Breast epithelium (tissue), 4 donors: ENCODE measurements around the gene ATF5. TPM values are rescaled to one million over a fixed set of nuclear protein-coding genes. Genes with fewer than 3 reads are reported as not detected.

Experiments used
- DNase-seq, 2 donors: peaks; one replicate each; pipeline ENCODE4 v3.0.0-alpha.2; 2019; ENCODE audit warnings: low spot score in 2 of 2
- H3K27ac ChIP-seq, 2 donors: fragments of 200-600 bp; sonication (generic) in 1 of 2; one replicate each; pipeline ENCODE4 v1.5.1; 2016 to 2019; ENCODE audit warnings: mild to moderate bottlenecking in 1 of 2
- H3K27me3 ChIP-seq, 2 donors: fragments of 200-600 bp; sonication (generic) in 1 of 2; one replicate each; pipeline versions ENCODE4 v1.5.1 to v1.6.0; 2017 to 2019; ENCODE audit warnings: control low read depth in 1 of 2, mild to moderate bottlenecking in 1 of 2
- H3K36me3 ChIP-seq: fragments of 200-600 bp; one replicate; pipeline ENCODE4 v1.5.1; 2019
- H3K4me1 ChIP-seq, 2 donors: fragments of 200-600 bp; sonication (generic); one replicate each; pipeline ENCODE4 v1.5.1; 2016 to 2019; ENCODE audit warnings: control low read depth in 1 of 2
- H3K4me3 ChIP-seq, 3 donors: fragments of 200-600 bp; sonication (generic); 1 replicate in 2 of 3; 2 replicates in 1 of 3; pipeline ENCODE4 v1.5.1; 2016 to 2019; ENCODE audit warnings: mild to moderate bottlenecking in 3 of 3, moderate library complexity in 2 of 3
- H3K9me3 ChIP-seq, 2 donors: fragments of 200-600 bp; sonication (generic) in 1 of 2; one replicate each; pipeline ENCODE4 v1.5.1; 2016 to 2019; ENCODE audit warnings: control low read depth in 1 of 2
- CTCF ChIP-seq, 3 donors: fragments of 450-650 bp; IDR thresholded peaks; one replicate each; pipeline ENCODE4 v1.5.1; 2016 to 2017; ENCODE audit warnings: antibody characterized with exemption in 3 of 3, mild to moderate bottlenecking in 3 of 3, moderate library complexity in 3 of 3
- POLR2A ChIP-seq: fragments of 450-650 bp; IDR thresholded peaks from one replicate; pipeline ENCODE4 v1.6.1; 2016; ENCODE audit warnings: antibody characterized with exemption, mild to moderate bottlenecking, moderate library complexity
- POLR2AphosphoS5 ChIP-seq, 3 donors: sonication (generic); formaldehyde crosslinking; IDR thresholded peaks; one replicate each; pipeline ENCODE4 v1.6.1; 2017; ENCODE audit warnings: antibody characterized with exemption in 3 of 3
- intact Hi-C: fragments of 100-400 bp; cut with DNase I; formaldehyde crosslinking; loops from one replicate; pipeline ENCODE4 v1.15.1; 2023; ENCODE audit warnings: low total_unique reads
- total RNA-seq, 3 donors: library from RNA; depleted of rRNA; stranded (reverse); fragments of >200 nt; gene quantifications; one replicate each; pipeline ENCODE4 v1.1.0, GENCODE V29; 2016

Gene ATF5
- total RNA-seq, 3 donors from 2014 or later, result 5.9 to 20.0 (median 8.2) TPM

GRCh38 chr19:49908480-49909420, 20.3 kb upstream of the ATF5 start:
- H3K36me3 ChIP-seq, result peaks cover 9% of the 10 kb centered on the region
- H3K4me1 ChIP-seq, result no peaks in the 10 kb centered on the region
- intact Hi-C loops, result no loop called here
- no peaks in the 10 kb centered on the region for H3K27me3 ChIP-seq
- no peaks in the 10 kb centered on the region for H3K9me3 ChIP-seq
- no peak overlapping the region for H3K27ac ChIP-seq
- no peak overlapping the region for H3K4me3 ChIP-seq
- DNase-seq, result no peak
- no peak for TF ChIP-seq CTCF (IDR thresholded peaks at IDR 0.05)
- TF ChIP-seq POLR2AphosphoS5 (IDR thresholded peaks at IDR 0.05), result no peak
- TF ChIP-seq POLR2A, result no peak

DNA sequence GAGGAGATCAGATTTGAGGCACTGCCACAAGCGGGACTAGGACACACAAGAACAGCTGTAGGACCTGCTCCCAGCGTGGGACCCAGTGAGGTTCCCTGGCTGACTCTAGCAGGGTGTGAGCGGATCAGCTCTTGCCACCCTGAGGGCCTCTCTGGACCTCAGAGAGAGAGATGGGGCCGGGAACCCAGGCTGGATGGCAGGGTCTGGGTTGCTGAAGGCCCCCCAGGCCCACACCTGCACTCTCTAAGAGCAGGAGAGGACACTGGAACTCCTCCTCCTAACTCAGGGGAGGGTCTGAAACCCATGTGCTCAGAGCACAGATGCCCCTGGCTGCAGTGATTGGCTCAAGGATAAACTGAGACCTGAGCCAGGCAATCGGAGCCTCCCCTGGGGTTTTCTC, 18.8 kb upstream of the ATF5 start:
- TF ChIP-seq POLR2A, result no peak
- TF ChIP-seq CTCF (IDR thresholded peaks at IDR 0.05), result no peak
- TF ChIP-seq POLR2AphosphoS5 (IDR thresholded peaks at IDR 0.05), result no peak
- H3K27ac ChIP-seq, result no peak overlapping the region
- no peaks in the 10 kb centered on the region for H3K27me3 ChIP-seq
- H3K9me3 ChIP-seq, result no peaks in the 10 kb centered on the region
- H3K36me3 ChIP-seq, result peaks cover 9% of the 10 kb centered on the region
- no peak overlapping the region for H3K4me3 ChIP-seq
- intact Hi-C loops, result no loop called here
- no peaks in the 10 kb centered on the region for H3K4me1 ChIP-seq
- no peak for DNase-seq

GRCh38 chr19:49911381-49912145, 17.4 kb upstream of the ATF5 start:
- peaks cover 9% of the 10 kb centered on the region for H3K36me3 ChIP-seq
- DNase-seq, result no peak
- peak overlapping the region in 1 of 2 donors; percentile 38 for H3K27ac ChIP-seq
- H3K4me1 ChIP-seq, result no peaks in the 10 kb centered on the region
- H3K9me3 ChIP-seq, result no peaks in the 10 kb centered on the region
- no peak for TF ChIP-seq CTCF (IDR thresholded peaks at IDR 0.05)
- TF ChIP-seq POLR2A, result no peak
- TF ChIP-seq POLR2AphosphoS5 (IDR thresholded peaks at IDR 0.05), result no peak
- intact Hi-C loops, result no loop called here
- H3K27me3 ChIP-seq, result no peaks in the 10 kb centered on the region
- H3K4me3 ChIP-seq, result no peak overlapping the region

GRCh38 chr19:49912965-49913685, 15.9 kb upstream of the ATF5 start:
- no peak for DNase-seq
- Histone ChIP-seq H3K9me3 (no peaks in the 10 kb centered on the region), H3K4me1 (no peaks in the 10 kb centered on the region), H3K4me3 (no peak overlapping the region), H3K27ac (no peak overlapping the region), H3K36me3 (peaks cover 6% of the 10 kb centered on the region), H3K27me3 (no peaks in the 10 kb centered on the region)
- intact Hi-C loops, result no loop called here
- no peak for TF ChIP-seq POLR2AphosphoS5 (IDR thresholded peaks at IDR 0.05)
- TF ChIP-seq CTCF (IDR thresholded peaks at IDR 0.05), result no peak
- TF ChIP-seq POLR2A, result no peak
